SU-DHL-6 (cell line): ENCODE measurements around the gene THTPA.

Experiments
- H2AFZ ChIP-seq: fragments of 200-600 bp; sonication (generic); 2 replicates; pipeline ENCODE4 v1.6.1; 2014; ENCODE audit warnings: low read depth, mild to moderate bottlenecking, moderate library complexity, mixed read lengths, antibody characterized with exemption, low read length; ENCODE audit not compliant: severe bottlenecking
- H3F3A ChIP-seq: fragments of 200-600 bp; shearing (Covaris generic); 2 replicates; pipeline ENCODE4 v1.6.0; 2016; ENCODE audit warnings: antibody characterized with exemption, mild to moderate bottlenecking; ENCODE audit not compliant: insufficient read depth
- H3K27ac ChIP-seq: fragments of 200-600 bp; sonication (generic); 2 replicates; pipeline ENCODE4 v1.5.1; 2016; ENCODE audit warnings: low read depth, mild to moderate bottlenecking, low read length, moderate library complexity, mixed read lengths
- H3K27me3 ChIP-seq: fragments of 200-600 bp; sonication (generic), shearing (Covaris generic); 2 replicates; pipeline ENCODE4 v1.6.0; 2014; ENCODE audit warnings: mild to moderate bottlenecking, low read length
- H3K36me3 ChIP-seq: fragments of 200-600 bp; sonication (generic); 2 replicates; pipeline ENCODE4 v1.6.1; 2014; ENCODE audit warnings: mild to moderate bottlenecking, low read length, mixed read lengths
- H3K4me2 ChIP-seq: fragments of 300-600, 200-600 bp; shearing (Covaris generic), sonication (generic); 2 replicates; pipeline ENCODE4 v1.6.0; 2014; ENCODE audit warnings: low read length, low read depth, mild to moderate bottlenecking; ENCODE audit not compliant: poor library complexity, severe bottlenecking
- H3K4me3 ChIP-seq: fragments of 200-600 bp; sonication (generic); 2 replicates; pipeline ENCODE4 v1.5.1; 2014; ENCODE audit warnings: antibody characterized with exemption, low read length, mild to moderate bottlenecking, mixed read lengths; ENCODE audit not compliant: insufficient read depth, poor library complexity, severe bottlenecking
- H3K79me2 ChIP-seq: fragments of 200-600 bp; sonication (generic); 2 replicates; pipeline ENCODE4 v1.6.1; 2014; ENCODE audit warnings: mild to moderate bottlenecking, low read length, moderate library complexity; ENCODE audit not compliant: insufficient read depth
- H3K9ac ChIP-seq: fragments of 200-600 bp; sonication (generic); 2 replicates; pipeline ENCODE4 v1.7.0; 2014; ENCODE audit warnings: mild to moderate bottlenecking, low read length
- H3K9me2 ChIP-seq: fragments of 200-600 bp; sonication (generic); replicated peaks from 2 replicates; pipeline ENCODE4 v1.6.1; 2014; ENCODE audit warnings: low read length; ENCODE audit not compliant: insufficient read depth
- H3K9me3 ChIP-seq: fragments of 200-600 bp; sonication (generic); 2 replicates; pipeline ENCODE4 v1.6.1; 2014; ENCODE audit warnings: low read length, mixed read lengths; ENCODE audit not compliant: insufficient read depth
- H4K20me1 ChIP-seq: fragments of 200-600 bp; sonication (generic); 2 replicates; pipeline ENCODE4 v1.6.1; 2014; ENCODE audit warnings: low read depth, mild to moderate bottlenecking, antibody characterized with exemption, low read length, moderate library complexity, mixed read lengths
- EZH2phosphoT487 ChIP-seq: fragments of 200-600 bp; sonication (generic), shearing (Covaris generic); conservative IDR thresholded peaks from 2 replicates; pipeline ENCODE4 v1.6.1; 2018; ENCODE audit warnings: mild to moderate bottlenecking, antibody characterized with exemption, low read length, moderate library complexity, mixed read lengths
- TF ChIP-seq, protein P1 (sequence below): fragments of 200-600 bp; sonication (generic); IDR thresholded peaks from one replicate; pipeline ENCODE4 v1.5.1; 2017; ENCODE audit warnings: antibody characterized with exemption, mild to moderate bottlenecking, low read length, moderate library complexity; ENCODE audit not compliant: insufficient read depth, poor library complexity, severe bottlenecking

Gene THTPA

GRCh38 chr14:23518709-23519108, 37.4 kb upstream of the THTPA start:
- TF ChIP-seq, protein P1, sequence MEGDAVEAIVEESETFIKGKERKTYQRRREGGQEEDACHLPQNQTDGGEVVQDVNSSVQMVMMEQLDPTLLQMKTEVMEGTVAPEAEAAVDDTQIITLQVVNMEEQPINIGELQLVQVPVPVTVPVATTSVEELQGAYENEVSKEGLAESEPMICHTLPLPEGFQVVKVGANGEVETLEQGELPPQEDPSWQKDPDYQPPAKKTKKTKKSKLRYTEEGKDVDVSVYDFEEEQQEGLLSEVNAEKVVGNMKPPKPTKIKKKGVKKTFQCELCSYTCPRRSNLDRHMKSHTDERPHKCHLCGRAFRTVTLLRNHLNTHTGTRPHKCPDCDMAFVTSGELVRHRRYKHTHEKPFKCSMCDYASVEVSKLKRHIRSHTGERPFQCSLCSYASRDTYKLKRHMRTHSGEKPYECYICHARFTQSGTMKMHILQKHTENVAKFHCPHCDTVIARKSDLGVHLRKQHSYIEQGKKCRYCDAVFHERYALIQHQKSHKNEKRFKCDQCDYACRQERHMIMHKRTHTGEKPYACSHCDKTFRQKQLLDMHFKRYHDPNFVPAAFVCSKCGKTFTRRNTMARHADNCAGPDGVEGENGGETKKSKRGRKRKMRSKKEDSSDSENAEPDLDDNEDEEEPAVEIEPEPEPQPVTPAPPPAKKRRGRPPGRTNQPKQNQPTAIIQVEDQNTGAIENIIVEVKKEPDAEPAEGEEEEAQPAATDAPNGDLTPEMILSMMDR, result no peak
- no peak for TF ChIP-seq EZH2phosphoT487
- H3K9me3 ChIP-seq, result no peaks in the 10 kb centered on the region

DNA sequence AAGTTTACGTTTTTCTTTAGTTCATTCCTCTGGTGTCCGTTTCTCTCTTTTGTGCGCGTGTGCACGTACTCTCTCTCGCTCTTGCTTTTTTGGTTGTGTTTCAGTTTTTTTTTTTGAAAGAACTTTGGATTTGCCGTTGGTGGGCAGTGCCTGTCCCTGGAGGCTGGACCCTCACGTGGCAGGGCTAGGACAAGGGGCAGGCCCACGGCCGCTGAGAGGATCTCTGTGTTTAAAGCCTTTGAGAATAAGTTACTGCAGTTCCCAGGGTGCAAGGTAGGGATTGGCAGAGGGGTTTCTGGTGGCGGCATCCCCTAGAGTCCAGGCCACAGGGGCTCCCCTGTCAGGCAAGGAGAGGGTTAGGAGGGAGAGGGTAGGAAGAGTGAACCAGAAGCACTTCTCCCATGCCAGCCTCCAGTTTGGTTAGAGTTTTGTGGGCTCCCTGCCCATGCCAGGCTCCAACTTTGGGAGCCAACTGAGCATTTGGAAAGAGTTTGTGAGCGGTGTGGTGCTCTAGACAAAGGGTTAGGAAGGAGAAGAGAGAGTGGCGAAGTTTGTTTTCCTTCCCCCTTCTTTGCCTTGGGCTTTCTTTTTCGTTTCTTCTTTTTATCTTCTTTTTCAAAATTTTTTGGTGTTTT, 35.1 kb upstream of the THTPA start:
- H3K4me2 ChIP-seq, result no peak overlapping the region
- no peaks in the 10 kb centered on the region for H3K79me2 ChIP-seq
- H3K9me2 ChIP-seq, result no peaks in the 10 kb centered on the region
- no peaks in the 10 kb centered on the region for H4K20me1 ChIP-seq
- no peak overlapping the region for H2AFZ ChIP-seq
- no peaks in the 10 kb centered on the region for H3K9me3 ChIP-seq
- TF ChIP-seq, protein P1, result no peak
- TF ChIP-seq EZH2phosphoT487, result no peak
- no peak overlapping the region for H3K27ac ChIP-seq
- H3K9ac ChIP-seq, result no peak overlapping the region
- no peaks in the 10 kb centered on the region for H3K36me3 ChIP-seq
- no peaks in the 10 kb centered on the region for H3F3A ChIP-seq
- H3K27me3 ChIP-seq, result no peaks in the 10 kb centered on the region
- H3K4me3 ChIP-seq, result no peak overlapping the region

More at GRCh38 chr14:23518709-23519108, 37.4 kb upstream of the THTPA start:
- Histone ChIP-seq H3F3A (no peaks in the 10 kb centered on the region), H3K27me3 (no peaks in the 10 kb centered on the region), H3K9me2 (no peaks in the 10 kb centered on the region), H3K79me2 (no peaks in the 10 kb centered on the region), H3K27ac (no peak overlapping the region), H3K4me2 (no peak overlapping the region), H2AFZ (no peak overlapping the region), H3K36me3 (no peaks in the 10 kb centered on the region), H3K4me3 (no peak overlapping the region), H3K9ac (no peak overlapping the region), H4K20me1 (no peaks in the 10 kb centered on the region)

DNA sequence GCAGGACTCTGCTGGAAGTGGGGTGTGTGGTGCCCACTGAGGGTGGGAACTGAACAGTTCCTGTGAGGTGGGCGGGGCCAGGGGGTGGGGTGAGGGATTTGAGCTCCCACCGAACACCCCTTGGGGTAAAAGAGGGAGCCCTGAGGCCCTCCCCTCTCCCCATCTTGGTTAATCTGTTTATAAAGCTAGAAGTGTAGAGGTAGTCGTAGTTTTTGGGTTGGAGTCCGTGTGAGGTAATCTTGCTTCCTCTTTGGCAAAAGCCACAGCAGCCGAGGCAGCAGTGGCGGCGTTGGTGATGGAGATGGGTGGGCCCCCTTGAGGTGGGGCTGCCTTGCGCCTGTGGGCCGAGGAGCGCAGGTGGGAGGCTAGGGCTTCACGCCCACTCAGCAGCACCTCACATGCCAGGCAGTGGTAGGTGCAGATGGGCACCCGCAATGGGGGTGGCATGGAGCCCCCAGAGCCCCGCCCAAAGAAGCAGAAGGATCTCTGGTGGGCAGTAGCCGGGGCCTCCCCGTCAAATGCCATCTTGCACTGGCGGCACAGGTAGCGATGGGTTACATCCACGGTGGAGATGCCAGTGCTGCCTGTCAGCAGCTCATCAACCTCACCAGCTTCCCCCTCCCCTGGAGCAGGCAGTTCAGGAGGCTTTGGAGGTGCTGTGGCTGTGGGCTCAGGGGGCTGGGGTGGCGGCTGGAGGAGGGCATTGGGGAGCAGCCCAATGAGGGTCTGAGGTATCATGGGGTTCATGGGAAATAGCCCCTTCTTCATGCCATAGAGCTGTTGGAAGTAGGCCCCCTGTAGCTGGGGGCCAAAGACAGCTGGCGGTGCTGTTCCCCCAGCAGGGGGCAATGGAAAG, 34.1 kb upstream of the THTPA start:
- Histone ChIP-seq H3K4me2 (no peak overlapping the region), H3K36me3 (no peaks in the 10 kb centered on the region), H4K20me1 (no peaks in the 10 kb centered on the region), H3K27ac (no peak overlapping the region), H3K9ac (no peak overlapping the region), H3K27me3 (no peaks in the 10 kb centered on the region), H3K9me3 (no peaks in the 10 kb centered on the region), H3F3A (no peaks in the 10 kb centered on the region), H3K4me3 (no peak overlapping the region), H2AFZ (no peak overlapping the region), H3K79me2 (no peaks in the 10 kb centered on the region), H3K9me2 (no peaks in the 10 kb centered on the region)
- TF ChIP-seq, protein P1, result no peak
- TF ChIP-seq EZH2phosphoT487, result no peak
